ENCODE results near the gene SLC12A5. TPM values are rescaled to one million over a fixed set of nuclear protein-coding genes. Genes with fewer than 3 reads are reported as not detected.

The SLC12A5 gene
- polyA plus RNA-seq, 3 donors: not detected

DNA sequence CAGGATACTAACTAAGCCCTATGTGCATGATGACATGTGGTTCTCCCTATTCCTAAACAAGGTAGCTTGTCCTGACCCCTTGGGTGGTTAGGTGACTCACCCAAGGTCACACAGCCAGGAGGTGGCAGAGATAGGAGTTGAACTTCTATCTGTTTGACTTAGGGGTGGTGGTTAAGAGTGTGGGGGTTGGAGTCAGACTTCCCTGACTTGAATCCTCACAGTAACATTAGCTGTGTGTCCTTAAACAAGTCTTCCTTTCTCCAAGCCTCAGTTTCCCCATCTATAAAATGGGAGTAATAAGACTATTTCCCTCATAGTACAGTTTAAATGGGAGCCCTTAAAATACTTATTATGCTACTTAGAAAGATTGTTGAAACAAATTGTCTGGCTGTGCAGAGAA, 21.9 kb downstream of the SLC12A5 start:
- Histone ChIP-seq H3K27ac (ENCODE audit: low read depth in 1 of 2, low read length in 2 of 2) (no peak overlapping the region), H3K4me1 (ENCODE audit: control insufficient read depth in 1 of 2, insufficient read depth in 2 of 2, low read length in 2 of 2) (no peaks in the 10 kb centered on the region), H4K20me1 (ENCODE audit: insufficient read depth, low read length) (no peaks in the 10 kb centered on the region), H3K9ac (ENCODE audit: insufficient read depth, low read length, poor library complexity, severe bottlenecking) (no peak overlapping the region), H3K79me2 (ENCODE audit: insufficient read depth, low read length) (no peaks in the 10 kb centered on the region), H2AFZ (ENCODE audit: insufficient read depth, low read depth, low read length, poor library complexity, severe bottlenecking) (no peak overlapping the region), H3K27me3 (ENCODE audit: control insufficient read depth in 2 of 2, insufficient read depth in 2 of 2, low read length in 2 of 2) (peaks cover 1 to 2% of the 10 kb centered on the region in 2 donors), H3K36me3 (replicated peaks in 1 of 2; ENCODE audit: control insufficient read depth in 1 of 2, insufficient read depth in 2 of 2, low read length in 2 of 2) (no peaks in the 10 kb centered on the region), H3K4me2 (replicated peaks; ENCODE audit: extremely low read depth, low read length, poor library complexity, severe bottlenecking) (no peak overlapping the region), H3K9me3 (replicated peaks in 1 of 2; ENCODE audit: control insufficient read depth in 1 of 2, insufficient read depth in 1 of 2, low read length in 2 of 2) (no peaks in the 10 kb centered on the region), H3K4me3 (replicated peaks in 1 of 3; ENCODE audit: low read depth in 2 of 3, low read length in 3 of 3) (no peak overlapping the region)
- Mint-ChIP-seq H3K36me3 (no peaks in the 10 kb centered on the region), H3K27ac (no peak overlapping the region), H3K4me1 (no peaks in the 10 kb centered on the region), H3K27me3 (ENCODE audit: low read depth in 3 of 3) (peaks cover 18 to 35% (median 33%) of the 10 kb centered on the region in 3 donors), H3K4me3 (no peak overlapping the region), H3K9me3 (peaks cover 0 to 2% (median 0%) of the 10 kb centered on the region in 7 donors)
- no peak for DNase-seq
- no peak for TF ChIP-seq CTCF (IDR thresholded peaks at IDR 0.05)
- intact Hi-C loops (cut with micrococcal nuclease): no loop called here

- Mint-ChIP-seq H3K27ac (peak overlapping the region in 1 of 7 donors; percentile 10), H3K27me3 (ENCODE audit: low read depth in 3 of 3) (peaks cover 24 to 42% (median 40%) of the 10 kb centered on the region in 3 donors), H3K9me3 (peaks cover 0 to 2% (median 0%) of the 10 kb centered on the region in 7 donors), H3K4me1 (no peaks in the 10 kb centered on the region), H3K36me3 (no peaks in the 10 kb centered on the region), H3K4me3 (no peak overlapping the region)
- intact Hi-C loops (cut with micrococcal nuclease): no loop called here
- H3K27ac ChIP-seq (ENCODE audit: low read depth in 1 of 2, low read length in 2 of 2): no peak overlapping the region
- no peaks in the 10 kb centered on the region for H3K79me2 ChIP-seq (ENCODE audit: insufficient read depth, low read length)
- no peak overlapping the region for H3K9ac ChIP-seq (ENCODE audit: insufficient read depth, low read length, poor library complexity, severe bottlenecking)
- H3K27me3 ChIP-seq (ENCODE audit: control insufficient read depth in 2 of 2, insufficient read depth in 2 of 2, low read length in 2 of 2): peaks cover 7 to 10% of the 10 kb centered on the region in 2 donors
- H3K9me3 ChIP-seq (replicated peaks in 1 of 2; ENCODE audit: control insufficient read depth in 1 of 2, insufficient read depth in 1 of 2, low read length in 2 of 2): no peaks in the 10 kb centered on the region
- no peak overlapping the region for H3K4me3 ChIP-seq (replicated peaks in 1 of 3; ENCODE audit: low read depth in 2 of 3, low read length in 3 of 3)
- H2AFZ ChIP-seq (ENCODE audit: insufficient read depth, low read depth, low read length, poor library complexity, severe bottlenecking): no peak overlapping the region
- no peak for DNase-seq
- H3K4me1 ChIP-seq (ENCODE audit: control insufficient read depth in 1 of 2, insufficient read depth in 2 of 2, low read length in 2 of 2): no peaks in the 10 kb centered on the region
- no peak for TF ChIP-seq CTCF (IDR thresholded peaks at IDR 0.05)
- 63% methylated on average over 10 of the region's 19 CpGs for WGBS (ENCODE audit: insufficient coverage)
- H4K20me1 ChIP-seq (ENCODE audit: insufficient read depth, low read length): peaks cover 2% of the 10 kb centered on the region
- no peak overlapping the region for H3K4me2 ChIP-seq (replicated peaks; ENCODE audit: extremely low read depth, low read length, poor library complexity, severe bottlenecking)
- H3K36me3 ChIP-seq (replicated peaks in 1 of 2; ENCODE audit: control insufficient read depth in 1 of 2, insufficient read depth in 2 of 2, low read length in 2 of 2): no peaks in the 10 kb centered on the region
Measured at GRCh38 chr20:46051556-46052308, 22.7 kb downstream of the SLC12A5 start.

All from CD14-positive monocyte (primary cell).